Adrenal gland (tissue), 12 donors: ENCODE measurements around the gene ARHGEF3. TPM values are rescaled to one million over a fixed set of nuclear protein-coding genes. Genes with fewer than 3 reads are reported as not detected.

ENCODE experiments used
- DNase-seq, 7 donors: peaks; one replicate each; pipeline ENCODE4 v3.0.0-alpha.2; 2019 to 2020
- H3K27ac ChIP-seq, 5 donors: fragments of 200-600 bp; sonication (generic) in 4 of 5; 1 replicate in 3 of 5; 2 replicates in 2 of 5; pipeline versions ENCODE4 v1.5.1 to v1.8.0; 2016 to 2020; ENCODE audit warnings: mild to moderate bottlenecking in 1 of 5
- H3K27me3 ChIP-seq: fragments of 200-600 bp; 2 replicates; pipeline ENCODE4 v1.8.0; 2021
- H3K36me3 ChIP-seq, 2 donors: fragments of 200-600 bp; replicated peaks in 1 of 2; 1 replicate in 1 of 2; 2 replicates in 1 of 2; pipeline versions ENCODE4 v1.5.1 to v1.8.0; 2018 to 2022
- H3K4me1 ChIP-seq, 2 donors: fragments of 200-600 bp; replicated peaks in 1 of 2; 1 replicate in 1 of 2; 2 replicates in 1 of 2; pipeline versions ENCODE4 v1.5.1 to v1.8.0; 2018 to 2021
- H3K4me3 ChIP-seq, 4 donors: fragments of 200-600 bp; sonication (generic) in 3 of 4; one replicate each; pipeline ENCODE4 v1.5.1; 2016 to 2018
- H3K9me3 ChIP-seq, 3 donors: fragments of 200-600 bp; sonication (generic) in 1 of 3; replicated peaks in 1 of 3; 1 replicate in 2 of 3; 2 replicates in 1 of 3; pipeline versions ENCODE4 v1.5.1 to v1.8.0; 2016 to 2021
- CTCF ChIP-seq, 6 experiments: fragments of 450-650 bp in 4 of 6; fragments of 200-600 bp in 2 of 6; sonication (generic) in 1 of 6; IDR thresholded peaks; 1 replicate in 5 of 6; 2 replicates in 1 of 6; pipeline versions ENCODE4 v1.5.1 to v1.8.0; 2016 to 2021; ENCODE audit warnings: antibody characterized with exemption in 6 of 6, mild to moderate bottlenecking in 2 of 6, moderate library complexity in 1 of 6
- POLR2A ChIP-seq, 2 donors: fragments of 450-650 bp; IDR thresholded peaks; one replicate each; pipeline ENCODE4 v1.6.1; 2017; ENCODE audit warnings: antibody characterized with exemption in 2 of 2, mild to moderate bottlenecking in 2 of 2, moderate library complexity in 1 of 2
- WGBS, 4 donors: extraction: QIAGEN DNeasy Blood & Tissue Kit in 2 of 4; methylation state at CpG; one replicate each; pipeline versions ENCODE4 v1.1.5 to v1.1.7; 2013 to 2017; 5-methylcytosine and 5-hydroxymethylcytosine counted together
- intact Hi-C, 2 donors: fragments of 100-400 bp; cut with DNase I; formaldehyde crosslinking; loops; one replicate each; pipeline versions ENCODE4 v1.14.1 to v1.15.0; 2022 to 2023
- polyA plus RNA-seq, 3 donors: library from polyadenylated mRNA; stranded (reverse); fragments of 200-250 nt in 2 of 3; fragments of 350-450 nt in 1 of 3; fragmentation: Illumina TruSeq in 1 of 3; extraction: RNeasy Lipid Tissue Mini Kit (QIAGEN cat#74804) in 1 of 3; gene quantifications; one replicate each; pipeline ENCODE4 v1.2.3, GENCODE V29; 2013 to 2014
- total RNA-seq, 9 donors: library from RNA; depleted of rRNA in 4 of 9; stranded (reverse); fragments of >200 nt in 4 of 9; fragments of 120-200 nt in 1 of 9; fragmentation: NEBNext Ultra II Directional in 1 of 9; extraction: Animal tissue kit (Norgen Biotek cat#: 25700) in 1 of 9; gene quantifications; one replicate each; pipeline versions ENCODE4 v1.1.0 to v1.2.4, GENCODE V29; 2013 to 2023
- donor health status: healthy with polysubstance abuse.
- donor health status: Bipolar disorder and iron deficiency.
- donor health status: DM: yes; HTN: yes; CAD: no.
- donor health status: DM: no; HTN: no; CAD: no.
- donor health status: DM: no; HTN: no; CAD: no.
- donor health status: DM: yes; HTN: yes; CAD: no.

The ARHGEF3 gene
- total and polyA plus RNA-seq, 12 donors: 26.6 to 122 (median 61.7) TPM

DNA sequence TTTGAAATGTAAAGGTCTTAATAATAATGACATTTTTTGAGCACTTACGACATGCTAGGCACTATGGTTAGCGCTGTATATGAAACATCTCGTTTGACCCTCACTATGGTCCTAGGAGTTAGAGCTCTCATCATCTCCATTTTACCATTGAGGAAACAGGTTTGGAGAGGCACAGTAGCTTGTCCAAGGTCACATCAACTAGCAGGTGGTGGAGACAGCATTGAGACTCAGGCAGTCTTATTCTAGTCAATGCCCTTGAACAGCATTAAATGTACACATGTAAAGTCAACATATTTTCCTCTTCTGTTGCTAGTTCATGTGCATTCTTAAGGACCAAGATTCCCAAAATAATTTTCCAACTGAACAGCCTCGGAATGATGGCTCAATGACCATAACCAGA is 4.8 kb downstream of the ARHGEF3 start:
- Histone ChIP-seq H3K4me1 (peaks cover 52 to 56% of the 10 kb centered on the region in 2 donors), H3K36me3 (no peaks in the 10 kb centered on the region), H3K9me3 (no peaks in the 10 kb centered on the region), H3K4me3 (no peak overlapping the region), H3K27me3 (no peaks in the 10 kb centered on the region), H3K27ac (peak overlapping the region in 4 of 5 donors; percentile 35 to 83 (median 75))
- WGBS, 4 donors: 85 to 94% (median 90%) methylated on average over 4 of the region's 4 CpGs
- intact Hi-C loops: no loop called here
- no peak for TF ChIP-seq POLR2A (IDR thresholded peaks at IDR 0.05)
- no peak for TF ChIP-seq CTCF (IDR thresholded peaks at IDR 0.05)
- no peak for DNase-seq

- TF ChIP-seq CTCF (IDR thresholded peaks at IDR 0.05): no peak
- TF ChIP-seq POLR2A (IDR thresholded peaks at IDR 0.05): peak in 1 of 2 donors; percentile 37
- H3K4me1 ChIP-seq: peaks cover 59 to 64% of the 10 kb centered on the region in 2 donors
- intact Hi-C loops: no loop called here
- H3K9me3 ChIP-seq: no peaks in the 10 kb centered on the region
- WGBS, 4 donors: 46 to 69% (median 54%) methylated on average over 6 of the region's 6 CpGs
- no peaks in the 10 kb centered on the region for H3K36me3 ChIP-seq
- H3K27me3 ChIP-seq: no peaks in the 10 kb centered on the region
- peak in 6 of 7 donors; percentile 39 to 78 (median 64) for DNase-seq
- peak overlapping the region; percentile 23 to 83 (median 68) for H3K27ac ChIP-seq
- H3K4me3 ChIP-seq: no peak overlapping the region
Observed at GRCh38 chr3:56796202-56796601, 5.5 kb downstream of the ARHGEF3 start.

DNA sequence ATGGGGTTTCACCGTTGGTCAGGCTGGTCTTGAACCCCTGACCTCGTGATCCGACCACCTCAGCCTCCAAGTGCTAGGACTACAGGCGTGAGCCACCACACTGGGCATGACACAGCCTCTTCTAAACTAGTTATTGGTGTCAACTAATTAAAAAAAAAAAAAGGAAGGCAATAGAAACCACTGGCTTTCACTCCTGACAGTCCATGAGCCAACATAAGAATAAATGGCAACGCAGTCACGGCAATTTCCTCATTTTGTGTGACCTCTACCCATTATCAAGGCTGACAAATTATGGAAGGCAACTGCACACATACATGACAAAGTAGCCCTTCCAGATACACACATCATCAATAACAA is 5.9 kb downstream of the ARHGEF3 start:
- H3K27me3 ChIP-seq: no peaks in the 10 kb centered on the region
- intact Hi-C loops: no loop called here
- no peaks in the 10 kb centered on the region for H3K9me3 ChIP-seq
- H3K36me3 ChIP-seq: no peaks in the 10 kb centered on the region
- TF ChIP-seq CTCF (IDR thresholded peaks at IDR 0.05): no peak
- TF ChIP-seq POLR2A (IDR thresholded peaks at IDR 0.05): no peak
- H3K4me3 ChIP-seq: no peak overlapping the region
- peaks cover 62 to 68% of the 10 kb centered on the region in 2 donors for H3K4me1 ChIP-seq
- no peak for DNase-seq
- H3K27ac ChIP-seq: peak overlapping the region; percentile 6 to 83 (median 68)
- WGBS, 4 donors: 51 to 65% (median 53%) methylated on average over 6 of the region's 6 CpGs

GRCh38 chr3:56795097-56795828 is 6.5 kb downstream of the ARHGEF3 start:
- H3K27me3 ChIP-seq: no peaks in the 10 kb centered on the region
- H3K4me1 ChIP-seq: peaks cover 66 to 73% of the 10 kb centered on the region in 2 donors
- peak in 4 of 7 donors; percentile 43 to 69 (median 52) for DNase-seq
- WGBS, 4 donors: 55 to 66% (median 60%) methylated on average over 7 of the region's 7 CpGs
- peak overlapping the region; percentile 6 to 83 (median 68) for H3K27ac ChIP-seq
- TF ChIP-seq POLR2A (IDR thresholded peaks at IDR 0.05) (no peak), CTCF (IDR thresholded peaks at IDR 0.05) (no peak)
- intact Hi-C loops: no loop called here
- no peaks in the 10 kb centered on the region for H3K36me3 ChIP-seq
- no peaks in the 10 kb centered on the region for H3K9me3 ChIP-seq
- H3K4me3 ChIP-seq: no peak overlapping the region
